Coronary artery (tissue), 2 donors: ENCODE results near the gene TRNAU1AP.
"Not testable (repeated sequence)": the region's sequence is repeated elsewhere in the genome, so short reads cannot be mapped to it uniquely, and the experiment has no call there.

ENCODE experiments used
- DNase-seq: peaks from one replicate; pipeline ENCODE4 v3.0.0-alpha.2; 2017; ENCODE audit warnings: low spot score
- H3K27ac ChIP-seq, 2 donors: fragments of 200-600 bp; sonication (generic); one replicate each; pipeline ENCODE4 v1.5.1; 2016 to 2019
- H3K4me3 ChIP-seq: fragments of 200-600 bp; sonication (generic); 2 replicates; pipeline ENCODE4 v1.5.1; 2016; ENCODE audit warnings: mild to moderate bottlenecking, moderate library complexity
- TF ChIP-seq, protein P1 (sequence below): fragments of 200-600 bp; sonication (generic); IDR thresholded peaks from one replicate; pipeline ENCODE4 v1.5.1; 2019; ENCODE audit warnings: antibody characterized with exemption

The TRNAU1AP gene

DNA sequence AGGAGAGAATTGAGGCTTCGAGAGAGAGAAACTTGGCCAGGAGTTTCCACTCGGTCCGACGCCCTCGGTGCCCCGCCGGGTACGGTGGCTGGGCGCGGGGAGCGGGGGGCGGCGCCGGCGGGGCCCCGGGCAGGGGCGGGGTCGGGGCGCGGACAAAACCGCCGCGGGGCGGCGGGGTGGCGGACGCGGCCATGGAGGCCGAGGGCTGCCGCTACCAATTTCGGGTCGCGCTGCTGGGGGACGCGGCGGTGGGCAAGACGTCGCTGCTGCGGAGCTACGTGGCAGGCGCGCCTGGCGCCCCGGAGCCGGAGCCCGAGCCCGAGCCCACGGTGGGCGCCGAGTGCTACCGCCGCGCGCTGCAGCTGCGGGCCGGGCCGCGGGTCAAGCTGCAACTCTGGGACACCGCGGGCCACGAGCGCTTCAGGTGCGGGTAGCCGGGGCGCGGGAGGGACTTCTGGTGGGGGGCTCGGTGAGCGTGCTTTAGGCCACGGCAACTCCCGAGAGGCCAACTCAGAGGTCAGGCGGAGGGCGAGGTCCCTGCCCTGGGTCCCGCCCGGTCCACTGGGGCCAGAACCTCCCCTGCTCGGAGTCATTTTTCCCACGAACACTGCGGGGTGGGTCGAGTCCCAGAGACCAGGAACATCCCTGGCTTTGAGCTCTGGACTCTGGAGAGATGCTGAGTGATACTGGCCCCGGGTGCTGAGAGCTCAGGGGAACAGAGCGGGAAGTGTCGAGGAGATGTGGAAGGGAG, 39.6 kb downstream of the TRNAU1AP start:
- TF ChIP-seq, protein P1, sequence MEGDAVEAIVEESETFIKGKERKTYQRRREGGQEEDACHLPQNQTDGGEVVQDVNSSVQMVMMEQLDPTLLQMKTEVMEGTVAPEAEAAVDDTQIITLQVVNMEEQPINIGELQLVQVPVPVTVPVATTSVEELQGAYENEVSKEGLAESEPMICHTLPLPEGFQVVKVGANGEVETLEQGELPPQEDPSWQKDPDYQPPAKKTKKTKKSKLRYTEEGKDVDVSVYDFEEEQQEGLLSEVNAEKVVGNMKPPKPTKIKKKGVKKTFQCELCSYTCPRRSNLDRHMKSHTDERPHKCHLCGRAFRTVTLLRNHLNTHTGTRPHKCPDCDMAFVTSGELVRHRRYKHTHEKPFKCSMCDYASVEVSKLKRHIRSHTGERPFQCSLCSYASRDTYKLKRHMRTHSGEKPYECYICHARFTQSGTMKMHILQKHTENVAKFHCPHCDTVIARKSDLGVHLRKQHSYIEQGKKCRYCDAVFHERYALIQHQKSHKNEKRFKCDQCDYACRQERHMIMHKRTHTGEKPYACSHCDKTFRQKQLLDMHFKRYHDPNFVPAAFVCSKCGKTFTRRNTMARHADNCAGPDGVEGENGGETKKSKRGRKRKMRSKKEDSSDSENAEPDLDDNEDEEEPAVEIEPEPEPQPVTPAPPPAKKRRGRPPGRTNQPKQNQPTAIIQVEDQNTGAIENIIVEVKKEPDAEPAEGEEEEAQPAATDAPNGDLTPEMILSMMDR: no peak
- Histone ChIP-seq H3K4me3 (peak overlapping the region; percentile 81), H3K27ac (peak overlapping the region in 1 of 2 donors; percentile 56)
- DNase-seq: no peak

DNA sequence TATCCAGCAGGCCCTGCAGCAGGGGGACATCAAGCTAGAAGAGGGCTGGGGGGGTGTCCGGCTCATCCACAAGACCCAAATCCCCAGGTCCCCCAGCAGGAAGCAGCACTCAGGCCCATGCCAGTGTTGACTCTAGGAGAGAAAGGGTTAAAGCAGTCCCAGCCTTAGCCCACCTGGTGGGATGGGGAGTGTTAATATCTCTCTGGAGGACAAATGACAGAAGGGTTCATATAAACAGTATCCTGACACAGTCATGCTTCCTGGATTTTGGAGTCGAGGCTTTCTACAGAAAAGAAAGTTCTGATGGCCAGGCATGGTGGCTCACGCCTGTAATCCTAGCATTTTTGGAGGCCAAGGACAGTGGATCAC, 41.1 kb downstream of the TRNAU1AP start:
- not testable (repeated sequence) for DNase-seq, H3K4me3 ChIP-seq, H3K27ac ChIP-seq

DNA sequence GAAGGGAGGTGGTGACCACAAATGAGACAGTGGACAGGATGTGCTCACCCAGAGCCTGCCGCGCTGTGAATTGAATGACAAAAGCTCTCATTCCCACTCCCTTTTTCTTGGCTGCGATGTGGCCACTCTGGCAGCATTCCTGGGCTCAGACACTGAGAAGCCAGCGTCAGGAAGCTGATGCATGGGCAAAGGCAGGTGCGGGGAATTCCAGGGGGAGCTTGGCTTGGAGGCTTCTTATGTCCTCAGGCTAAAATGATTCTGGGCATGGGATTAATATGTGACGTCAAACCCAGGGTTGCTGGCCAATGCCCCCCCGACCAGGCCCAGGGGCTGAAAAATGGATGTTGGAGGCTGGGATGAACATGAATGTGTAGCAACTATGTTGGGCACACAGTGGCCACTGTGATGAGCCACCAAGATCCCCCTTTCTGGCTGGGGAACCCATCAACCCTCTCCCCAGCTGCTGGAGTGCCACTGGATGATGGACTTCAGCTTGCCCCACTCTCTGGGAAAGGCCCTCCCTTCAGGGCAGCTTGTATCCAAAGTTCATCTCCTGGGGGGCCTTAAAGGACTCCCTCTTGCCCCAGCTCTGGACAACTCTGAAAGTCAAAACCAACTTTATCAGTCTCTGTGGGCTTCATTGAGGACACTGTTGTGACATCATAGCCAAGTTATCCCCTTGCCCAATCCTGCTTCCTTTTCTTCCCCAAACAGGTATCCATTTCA, 42.0 kb downstream of the TRNAU1AP start:
- not testable (repeated sequence) for DNase-seq, H3K4me3 ChIP-seq, H3K27ac ChIP-seq

DNA sequence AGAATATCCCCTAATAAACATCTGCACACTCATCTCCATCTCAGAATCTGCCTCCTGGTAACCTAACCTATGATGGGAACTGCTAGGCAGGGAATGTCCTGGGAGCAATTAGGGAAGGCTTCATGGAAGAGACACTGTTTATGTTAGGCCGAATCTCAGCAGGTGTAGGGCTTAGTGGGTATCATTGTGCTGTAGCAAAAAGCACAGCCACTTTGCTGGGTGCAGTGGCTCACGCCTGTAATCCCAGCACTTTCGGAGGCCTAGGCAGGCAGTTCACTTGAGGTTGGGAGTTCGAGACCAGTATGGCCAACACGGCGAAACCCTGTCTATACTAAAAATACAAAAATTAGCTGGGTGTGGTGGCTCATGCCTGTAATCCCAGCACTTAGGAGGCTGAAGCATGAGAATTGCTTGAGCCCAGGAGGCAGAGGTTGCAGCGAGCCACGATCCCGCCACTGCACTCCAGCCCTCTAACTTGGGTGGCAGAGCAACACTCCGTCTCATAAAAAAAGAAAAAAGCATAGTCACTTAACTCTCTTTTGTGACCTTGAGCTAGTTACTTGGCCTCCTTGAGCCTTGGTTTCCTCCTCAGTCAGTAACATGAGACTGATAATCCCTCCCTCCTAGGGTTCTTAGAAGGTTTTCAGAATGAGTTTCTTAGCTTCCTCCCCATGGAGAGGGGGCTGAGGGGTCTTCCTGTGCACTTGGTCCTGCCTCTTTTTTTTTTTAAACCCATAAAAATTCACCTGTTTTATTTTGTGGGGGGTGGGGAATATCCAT, 42.7 kb downstream of the TRNAU1AP start:
- TF ChIP-seq, protein P1: no peak
- H3K27ac ChIP-seq: no peak overlapping the region
- no peak for DNase-seq
- H3K4me3 ChIP-seq: no peak overlapping the region

DNA sequence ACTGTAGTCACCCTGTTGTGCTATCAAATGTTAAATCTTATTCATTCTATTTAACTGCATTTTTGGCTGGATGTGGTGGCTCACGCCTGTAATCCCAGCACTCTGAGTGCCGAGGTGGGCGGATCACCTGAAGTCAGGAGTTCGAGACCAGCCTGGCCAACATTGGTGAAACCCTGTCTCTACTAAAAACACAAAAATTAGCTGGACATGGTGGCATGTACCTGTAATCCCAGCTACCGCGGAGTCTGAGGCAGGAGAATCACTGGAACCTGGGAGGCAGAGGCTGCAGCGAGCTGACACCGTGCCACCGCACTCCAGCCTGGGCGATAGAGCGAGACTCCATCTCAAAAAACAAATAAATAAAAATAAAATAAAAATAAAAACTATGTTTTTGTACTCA, 43.4 kb downstream of the TRNAU1AP start:
- H3K27ac ChIP-seq, DNase-seq, H3K4me3 ChIP-seq: not testable (repeated sequence)

DNA sequence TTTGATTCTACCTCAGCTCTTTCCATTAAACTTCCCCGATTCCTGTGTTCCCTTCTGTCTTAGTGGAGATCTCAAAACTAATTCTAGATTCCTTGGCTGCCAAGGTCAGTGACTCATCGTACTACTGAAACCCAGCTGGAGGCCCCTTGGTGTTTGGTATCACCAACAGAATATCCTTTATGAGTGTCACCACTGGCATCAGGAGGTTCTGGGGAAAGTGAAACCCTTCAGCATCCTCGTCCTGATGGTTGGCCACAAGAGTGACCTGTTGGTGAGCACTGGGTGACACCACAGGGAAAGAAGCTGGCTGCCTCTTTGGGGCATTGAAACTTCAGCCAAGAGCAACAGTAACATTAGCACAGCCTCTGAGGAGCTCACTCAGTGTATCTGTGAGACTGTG, 48.8 kb downstream of the TRNAU1AP start:
- TF ChIP-seq, protein P1: no peak
- no peak for DNase-seq
- H3K27ac ChIP-seq: peak overlapping the region; percentile 34 to 60
- H3K4me3 ChIP-seq: no peak overlapping the region

DNA sequence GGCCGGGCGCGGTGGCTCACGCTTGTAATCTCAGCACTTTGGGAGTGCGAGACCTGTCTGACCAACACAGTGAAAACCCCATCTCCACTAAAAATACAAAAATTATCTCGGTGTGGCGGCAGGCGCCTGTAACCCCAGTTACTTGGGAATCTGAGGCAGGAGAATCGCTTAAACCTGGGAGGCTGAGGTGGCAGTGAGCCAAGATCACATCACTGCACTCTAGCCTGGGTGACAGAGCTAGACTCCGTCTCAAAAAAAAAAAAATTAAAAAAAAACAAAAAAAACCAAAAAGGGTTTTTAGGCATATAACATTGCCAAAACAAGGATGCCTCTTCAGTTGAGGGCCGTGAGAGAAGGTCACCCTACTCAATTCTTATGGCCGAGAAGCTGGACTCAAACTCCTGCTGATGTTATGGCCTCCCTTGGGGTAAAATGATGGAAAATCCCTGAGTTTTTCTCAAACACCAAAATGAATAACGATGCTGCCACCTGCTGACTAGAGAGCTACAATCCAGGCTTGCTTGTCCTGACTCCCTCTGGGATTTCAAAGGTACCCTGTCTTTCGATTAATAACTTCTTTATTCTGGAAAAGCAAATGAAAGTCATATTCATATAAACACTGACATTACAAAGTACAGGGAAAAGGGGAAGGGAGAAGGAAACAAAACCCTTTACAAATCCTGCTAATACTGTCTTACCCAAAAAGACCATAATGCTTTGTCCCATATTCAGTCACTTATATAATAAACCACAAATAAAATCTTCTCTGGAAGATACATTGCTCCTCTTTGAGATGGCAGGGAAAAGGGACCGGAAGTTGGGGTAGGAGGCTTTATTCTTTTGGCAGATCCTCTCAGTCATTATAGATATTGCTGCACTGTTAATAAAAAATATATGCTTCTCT, 49.9 kb downstream of the TRNAU1AP start:
- Histone ChIP-seq H3K4me3 (no peak overlapping the region), H3K27ac (peak overlapping the region; percentile 34 to 60)
- TF ChIP-seq, protein P1: peak; percentile 28
- no peak for DNase-seq

DNA sequence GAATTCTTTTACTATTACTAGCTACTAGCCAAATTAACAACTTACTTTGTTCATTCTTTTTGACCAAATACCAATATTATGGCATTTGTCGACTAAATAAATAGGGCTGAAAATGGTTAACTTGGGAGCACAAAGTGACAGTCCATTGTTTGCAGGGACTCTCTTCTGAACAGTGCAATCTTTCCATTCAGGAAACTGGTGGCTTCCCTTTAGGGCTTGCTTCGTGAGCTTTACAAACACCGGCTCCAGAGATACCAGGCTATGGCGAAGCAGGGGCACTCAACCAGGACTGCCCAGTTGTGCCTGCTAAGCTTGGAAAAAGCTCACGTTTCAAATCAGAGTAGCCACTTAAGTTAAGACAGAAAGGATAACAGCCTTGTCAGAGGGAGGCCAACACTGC, 51.5 kb downstream of the TRNAU1AP start:
- H3K27ac ChIP-seq: no peak overlapping the region
- TF ChIP-seq, protein P1: no peak
- H3K4me3 ChIP-seq: no peak overlapping the region
- no peak for DNase-seq
